Kidney (tissue), 14 donors: ENCODE data around the gene PCSK5. TPM values are rescaled to one million over a fixed set of nuclear protein-coding genes. Genes with fewer than 3 reads are reported as not detected.

Source experiments
- DNase-seq, 5 donors: peaks; one replicate each; pipeline ENCODE4 v3.0.0-alpha.2; 2013 to 2020
- FAIRE-seq: peaks from 2 replicates; lab custom pipeline; 2012; peaks lifted over from hg19 to GRCh38; lab: Jason Lieb, UNC
- H3K27ac ChIP-seq, 2 donors: one replicate each; pipeline ENCODE4 v1.7.0; 2013; ENCODE audit warnings: low read depth in 2 of 2, low read length in 2 of 2, inconsistent platforms in 1 of 2
- H3K27me3 ChIP-seq: one replicate; pipeline ENCODE4 v1.7.1; 2013; ENCODE audit warnings: low read length, inconsistent platforms; ENCODE audit not compliant: control insufficient read depth, insufficient read depth
- H3K36me3 ChIP-seq, 3 donors: one replicate each; pipeline versions ENCODE4 v1.7.0 to v1.7.1; 2013; ENCODE audit warnings: low read length in 3 of 3, control low read depth in 1 of 3, inconsistent platforms in 1 of 3; ENCODE audit not compliant: insufficient read depth in 3 of 3, control insufficient read depth in 2 of 3
- H3K4me1 ChIP-seq, 3 donors: one replicate each; pipeline versions ENCODE4 v1.7.0 to v1.7.1; 2013; ENCODE audit warnings: low read length in 3 of 3, inconsistent platforms in 1 of 3, low read depth in 1 of 3; ENCODE audit not compliant: control insufficient read depth in 2 of 3, insufficient read depth in 2 of 3
- H3K4me3 ChIP-seq, 3 donors: one replicate each; pipeline versions ENCODE4 v1.7.0 to v1.8.1; 2013; ENCODE audit warnings: low read length in 3 of 3, control low read depth in 1 of 3, inconsistent platforms in 1 of 3
- H3K9ac ChIP-seq, 3 donors: one replicate each; pipeline versions ENCODE4 v1.7.0 to v1.7.1; 2013; ENCODE audit warnings: low read length in 3 of 3, control low read depth in 1 of 3, inconsistent platforms in 1 of 3
- H3K9me3 ChIP-seq, 3 donors: one replicate each; pipeline versions ENCODE4 v1.7.0 to v1.7.1; 2013; ENCODE audit warnings: low read length in 3 of 3, control low read depth in 1 of 3, inconsistent platforms in 1 of 3; ENCODE audit not compliant: control insufficient read depth in 2 of 3, insufficient read depth in 1 of 3
- CTCF ChIP-seq: IDR thresholded peaks from 3 replicates; pipeline ENCODE4 v1.5.1; 2012; ENCODE audit warnings: mild to moderate bottlenecking, moderate library complexity, borderline replicate concordance; ENCODE audit not compliant: insufficient read depth; ENCODE audit errors: extremely low read depth
- intact Hi-C: fragments of 100-400 bp; cut with DNase I; formaldehyde crosslinking; loops from one replicate; pipeline ENCODE4 v1.11.1; 2022
- polyA plus RNA-seq: library from polyadenylated mRNA; stranded (reverse); fragments of 350-450 nt; fragmentation: Illumina TruSeq; extraction: RNeasy Lipid Tissue Mini Kit (QIAGEN cat#74804); gene quantifications from one replicate; pipeline ENCODE4 v1.2.3, GENCODE V29; 2014; ENCODE audit warnings: low read depth, low replicate concordance; ENCODE audit not compliant: insufficient read depth
- total RNA-seq: library from RNA; stranded (reverse); fragmentation: NEBNext Ultra II Directional; extraction: Animal tissue kit (Norgen Biotek cat#: 25700); gene quantifications from one replicate; pipeline ENCODE4 v1.2.1, GENCODE V29; 2021
- donor health status: control.
- donor health status: control.
- donor health status: control.
- donor health status: control.
- donor health status: control.
- donor health status: DM: yes; HTN: yes; CAD: no.
- donor health status: Normal renal cell carcinoma (clear cell type).

Gene PCSK5
- total and polyA plus RNA-seq, 2 donors from 2014 or later = 1.6 to 14.7 TPM

GRCh38 chr9:76194896-76195295, 304.4 kb downstream of the PCSK5 start:
- FAIRE-seq (no peak), DNase-seq (no peak)
- Histone ChIP-seq H3K27ac (no peak overlapping the region), H3K27me3 (no peaks in the 10 kb centered on the region), H3K4me1 (no peaks in the 10 kb centered on the region), H3K4me3 (no peak overlapping the region), H3K9ac (no peak overlapping the region), H3K36me3 (peaks cover 0 to 3% (median 0%) of the 10 kb centered on the region in 3 donors), H3K9me3 (no peaks in the 10 kb centered on the region)
- intact Hi-C loops = no loop called here
- TF ChIP-seq CTCF = no peak

GRCh38 chr9:76198336-76198735, 307.9 kb downstream of the PCSK5 start:
- H3K4me1 ChIP-seq = no peaks in the 10 kb centered on the region
- intact Hi-C loops = no loop called here
- no peak overlapping the region for H3K4me3 ChIP-seq
- H3K9me3 ChIP-seq = no peaks in the 10 kb centered on the region
- DNase-seq (no peak), FAIRE-seq (no peak)
- no peak overlapping the region for H3K9ac ChIP-seq
- no peaks in the 10 kb centered on the region for H3K36me3 ChIP-seq
- TF ChIP-seq CTCF = no peak
- no peak overlapping the region for H3K27ac ChIP-seq
- H3K27me3 ChIP-seq = no peaks in the 10 kb centered on the region

- no peak for TF ChIP-seq CTCF
Measured at GRCh38 chr9:76200315-76200714, 309.8 kb downstream of the PCSK5 start.

GRCh38 chr9:76200745-76201144, 310.3 kb downstream of the PCSK5 start:
- no peak overlapping the region for H3K9ac ChIP-seq
- intact Hi-C loops = no loop called here
- no peaks in the 10 kb centered on the region for H3K27me3 ChIP-seq
- H3K4me1 ChIP-seq = no peaks in the 10 kb centered on the region
- H3K4me3 ChIP-seq = no peak overlapping the region
- TF ChIP-seq CTCF = no peak
- no peaks in the 10 kb centered on the region for H3K9me3 ChIP-seq
- no peaks in the 10 kb centered on the region for H3K36me3 ChIP-seq
- H3K27ac ChIP-seq = no peak overlapping the region
- no peak for DNase-seq
- no peak for FAIRE-seq

More at GRCh38 chr9:76200315-76200714, 309.8 kb downstream of the PCSK5 start:
- Histone ChIP-seq H3K27ac (no peak overlapping the region), H3K36me3 (no peaks in the 10 kb centered on the region), H3K4me1 (no peaks in the 10 kb centered on the region), H3K27me3 (no peaks in the 10 kb centered on the region), H3K4me3 (no peak overlapping the region), H3K9ac (no peak overlapping the region), H3K9me3 (no peaks in the 10 kb centered on the region)
- intact Hi-C loops = no loop called here
- DNase-seq (no peak), FAIRE-seq (no peak)
